Neural progenitor cell (in vitro differentiated cells): ENCODE results near the gene PAX9.

Source experiments
- CTCF ChIP-seq: fragments of 200-600 bp; sonication (generic); IDR thresholded peaks from 2 replicates; pipeline ENCODE4 v1.5.1; 2017; ENCODE audit warnings: antibody characterized with exemption, mild to moderate bottlenecking
- EZH2 ChIP-seq: fragments of 200-600 bp; sonication (generic); IDR thresholded peaks from 2 replicates; pipeline ENCODE4 v1.6.1; 2017; ENCODE audit warnings: antibody characterized with exemption, mild to moderate bottlenecking, moderate library complexity

GRCh38 chr14:36617824-36618223 lies 43.8 kb upstream of the PAX9 start:
- no peak for TF ChIP-seq CTCF
- no peak for TF ChIP-seq EZH2
